BE2C (cell line): ENCODE measurements around the gene TNFRSF12A.

ENCODE experiments used
- DNase-seq: peaks from one replicate; pipeline ENCODE4 v3.0.0-alpha.2; 2020
- H3K27me3 ChIP-seq: fragments of 250-450 bp; sonication (Bioruptor Pico); 2 replicates; pipeline ENCODE4 v1.5.1; 2020; ENCODE audit warnings: mild to moderate bottlenecking
- H3K36me3 ChIP-seq: fragments of 250-450 bp; sonication (Bioruptor Pico); 2 replicates; pipeline ENCODE4 v1.5.1; 2020; ENCODE audit warnings: mild to moderate bottlenecking
- H3K4me1 ChIP-seq: fragments of 250-450 bp; sonication (Bioruptor Pico); 2 replicates; pipeline ENCODE4 v1.5.1; 2020
- H3K4me3 ChIP-seq: 2 replicates; pipeline ENCODE4 v1.5.1; 2011; ENCODE audit warnings: low read depth, low read length
- H3K9me3 ChIP-seq: fragments of 250-450 bp; sonication (Bioruptor Pico); 2 replicates; pipeline ENCODE4 v1.5.1; 2020
- TF ChIP-seq, protein P1 (sequence below): IDR thresholded peaks from 2 replicates; pipeline ENCODE4 v1.5.1; 2012; ENCODE audit warnings: mild to moderate bottlenecking, low read depth, low read length

The TNFRSF12A gene

DNA sequence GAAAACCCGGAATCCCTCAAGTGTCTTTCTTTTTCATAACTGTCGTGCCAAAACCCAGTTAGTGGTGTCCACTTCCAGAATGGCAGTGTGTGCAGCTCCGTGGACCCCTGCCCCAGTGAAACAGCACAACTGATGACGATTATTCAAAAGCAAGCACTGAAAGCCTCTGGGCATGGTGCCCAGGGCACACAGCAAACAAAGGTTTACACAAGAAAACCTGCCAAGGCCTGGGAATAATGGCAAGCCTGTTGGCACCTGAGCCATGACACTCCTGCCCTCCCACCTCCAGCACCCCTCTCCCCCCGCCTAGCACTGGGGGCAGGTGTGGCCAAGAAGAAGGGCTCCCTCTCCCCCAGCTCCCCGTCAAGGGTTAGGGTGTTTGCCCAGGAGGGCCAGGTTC, 42.7 kb upstream of the TNFRSF12A start:
- DNase-seq = no peak
- Histone ChIP-seq H3K4me1 (peaks cover 15% of the 10 kb centered on the region), H3K27me3 (no peaks in the 10 kb centered on the region), H3K36me3 (peaks cover 59% of the 10 kb centered on the region), H3K9me3 (no peaks in the 10 kb centered on the region), H3K4me3 (no peak overlapping the region)
- TF ChIP-seq, protein P1, sequence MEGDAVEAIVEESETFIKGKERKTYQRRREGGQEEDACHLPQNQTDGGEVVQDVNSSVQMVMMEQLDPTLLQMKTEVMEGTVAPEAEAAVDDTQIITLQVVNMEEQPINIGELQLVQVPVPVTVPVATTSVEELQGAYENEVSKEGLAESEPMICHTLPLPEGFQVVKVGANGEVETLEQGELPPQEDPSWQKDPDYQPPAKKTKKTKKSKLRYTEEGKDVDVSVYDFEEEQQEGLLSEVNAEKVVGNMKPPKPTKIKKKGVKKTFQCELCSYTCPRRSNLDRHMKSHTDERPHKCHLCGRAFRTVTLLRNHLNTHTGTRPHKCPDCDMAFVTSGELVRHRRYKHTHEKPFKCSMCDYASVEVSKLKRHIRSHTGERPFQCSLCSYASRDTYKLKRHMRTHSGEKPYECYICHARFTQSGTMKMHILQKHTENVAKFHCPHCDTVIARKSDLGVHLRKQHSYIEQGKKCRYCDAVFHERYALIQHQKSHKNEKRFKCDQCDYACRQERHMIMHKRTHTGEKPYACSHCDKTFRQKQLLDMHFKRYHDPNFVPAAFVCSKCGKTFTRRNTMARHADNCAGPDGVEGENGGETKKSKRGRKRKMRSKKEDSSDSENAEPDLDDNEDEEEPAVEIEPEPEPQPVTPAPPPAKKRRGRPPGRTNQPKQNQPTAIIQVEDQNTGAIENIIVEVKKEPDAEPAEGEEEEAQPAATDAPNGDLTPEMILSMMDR = no peak

DNA sequence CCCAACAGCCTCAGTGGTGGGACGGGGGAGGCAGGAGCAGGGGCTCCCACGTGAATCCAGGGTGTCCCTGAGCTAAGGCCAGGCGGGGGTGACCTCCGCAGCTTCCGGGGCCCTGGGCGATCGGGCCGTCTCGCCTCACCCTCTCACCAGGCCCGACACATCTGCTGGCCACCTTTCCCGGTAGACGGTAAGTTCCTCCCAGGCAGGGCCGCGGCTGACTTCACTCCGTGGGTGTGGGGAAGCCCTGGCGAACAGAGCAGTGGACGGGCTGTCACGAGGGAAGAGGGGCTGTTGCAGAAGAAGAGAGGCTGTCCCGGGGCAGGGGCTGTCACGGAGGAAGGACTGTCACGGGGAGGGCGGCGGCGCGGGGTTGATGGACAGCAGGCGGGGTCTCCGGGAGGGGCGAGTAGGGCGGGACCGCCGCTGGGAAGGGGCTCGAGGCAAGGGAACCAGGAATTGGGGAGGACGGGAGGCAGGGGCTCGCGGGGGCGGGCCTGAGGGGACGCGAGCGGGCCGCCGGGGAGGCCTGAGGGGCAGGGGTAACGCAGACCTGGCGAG, 40.4 kb upstream of the TNFRSF12A start:
- peak overlapping the region; percentile 75 for H3K4me3 ChIP-seq
- DNase-seq = peak; percentile 53
- TF ChIP-seq, protein P1 = no peak
- no peaks in the 10 kb centered on the region for H3K9me3 ChIP-seq
- H3K4me1 ChIP-seq = peaks cover 3% of the 10 kb centered on the region
- no peaks in the 10 kb centered on the region for H3K27me3 ChIP-seq
- peaks cover 36% of the 10 kb centered on the region for H3K36me3 ChIP-seq

DNA sequence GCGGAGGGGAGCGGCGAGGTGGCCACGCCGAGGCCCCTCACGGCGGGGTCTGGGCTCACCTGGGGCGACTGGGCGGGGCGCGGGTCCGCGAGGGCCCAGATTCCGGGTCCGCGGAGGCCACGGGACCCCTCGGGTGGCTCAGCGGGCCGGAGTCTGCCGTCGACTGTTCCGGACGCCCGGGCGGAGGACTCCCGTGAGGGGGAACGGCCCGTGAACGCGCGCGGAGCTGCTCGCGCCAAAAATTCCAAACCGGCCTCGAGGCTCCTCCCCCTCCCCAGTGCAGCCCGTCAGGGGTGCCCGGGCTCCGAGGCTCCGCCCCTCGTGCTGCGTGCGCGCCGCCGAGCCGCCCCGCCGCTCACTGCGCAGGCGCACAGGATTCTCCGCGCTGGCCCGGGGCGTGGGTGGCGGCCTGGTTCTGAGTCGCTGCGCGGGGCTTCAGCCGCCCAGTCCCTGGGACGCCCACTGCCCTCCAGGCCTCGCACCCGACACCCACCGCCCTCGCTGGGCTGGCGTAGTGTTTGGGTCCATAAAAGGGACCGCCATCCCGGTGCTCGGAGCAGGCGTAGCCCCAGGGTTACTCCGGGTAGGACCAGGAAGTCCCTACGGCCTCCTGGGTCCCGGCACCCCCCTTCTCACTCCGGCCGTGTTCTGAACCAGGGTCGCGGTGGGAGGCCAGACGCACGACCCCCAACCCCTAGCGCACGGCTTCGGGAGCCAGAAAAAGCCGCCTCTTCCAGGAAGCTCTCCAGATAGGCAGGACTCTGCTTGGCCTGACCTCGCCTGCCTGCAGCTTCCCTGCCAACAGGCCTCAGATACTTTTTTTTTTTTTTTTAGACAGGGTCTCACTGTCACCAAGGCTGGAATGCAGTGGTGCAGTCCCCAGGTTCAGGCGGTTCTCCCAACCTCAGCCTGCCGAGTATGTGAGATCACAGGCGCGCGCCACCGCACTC, 39.7 kb upstream of the TNFRSF12A start, which contains the start of gene PKMYT1:
PKMYT1 (minus strand) TSS at position 220 of the 950 bp plus-strand sequence. CDS start 789 bp downstream, outside the sequence.
- H3K4me3 ChIP-seq = peak within 1 kb of the TSS; percentile 75
- DNase-seq = peak; percentile 95
- TF ChIP-seq, protein P1 = no peak
- H3K27me3 ChIP-seq = no peaks in the 10 kb centered on the region
- peaks cover 3% of the 10 kb centered on the region for H3K4me1 ChIP-seq
- H3K36me3 ChIP-seq = peaks cover 28% of the 10 kb centered on the region
- no peaks in the 10 kb centered on the region for H3K9me3 ChIP-seq

DNA sequence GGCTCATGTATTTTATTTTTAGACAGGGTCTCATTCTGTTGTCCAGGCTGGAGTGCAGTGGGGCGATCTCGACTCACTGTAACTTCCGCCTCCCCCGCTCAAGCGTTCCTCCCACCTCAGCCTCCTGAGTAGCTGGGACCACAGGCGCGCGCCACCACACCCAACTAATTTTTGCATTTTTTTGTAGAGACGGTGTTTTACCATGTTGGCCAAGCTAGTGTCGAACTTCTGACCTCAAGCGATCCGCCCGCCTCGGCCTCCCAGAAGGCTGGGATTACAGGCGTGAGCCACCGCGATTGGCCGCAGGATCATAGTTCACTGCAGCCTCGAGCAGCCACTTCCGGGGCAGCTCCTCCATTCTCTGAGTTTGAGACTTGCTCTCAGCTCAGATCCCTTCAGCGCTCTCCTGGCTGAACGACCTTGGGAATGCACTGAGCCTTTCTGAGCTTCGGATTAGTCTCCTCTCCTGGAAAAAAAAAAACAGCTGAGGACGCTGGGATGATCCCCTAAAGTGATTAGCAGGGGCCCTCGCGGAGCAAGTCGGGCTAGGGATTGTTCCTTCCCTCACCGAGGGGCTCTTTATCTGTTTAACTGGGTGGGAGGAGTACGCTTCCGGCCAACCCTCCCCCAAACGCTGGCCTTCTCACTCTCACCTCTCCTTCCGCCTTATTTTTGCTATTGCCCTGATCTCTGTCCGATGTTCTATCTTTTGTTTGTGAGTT, 38.8 kb upstream of the TNFRSF12A start:
- peaks cover 3% of the 10 kb centered on the region for H3K4me1 ChIP-seq
- no peak overlapping the region for H3K4me3 ChIP-seq
- no peaks in the 10 kb centered on the region for H3K9me3 ChIP-seq
- H3K27me3 ChIP-seq = no peaks in the 10 kb centered on the region
- TF ChIP-seq, protein P1 = no peak
- peaks cover 20% of the 10 kb centered on the region for H3K36me3 ChIP-seq
- DNase-seq = no peak

DNA sequence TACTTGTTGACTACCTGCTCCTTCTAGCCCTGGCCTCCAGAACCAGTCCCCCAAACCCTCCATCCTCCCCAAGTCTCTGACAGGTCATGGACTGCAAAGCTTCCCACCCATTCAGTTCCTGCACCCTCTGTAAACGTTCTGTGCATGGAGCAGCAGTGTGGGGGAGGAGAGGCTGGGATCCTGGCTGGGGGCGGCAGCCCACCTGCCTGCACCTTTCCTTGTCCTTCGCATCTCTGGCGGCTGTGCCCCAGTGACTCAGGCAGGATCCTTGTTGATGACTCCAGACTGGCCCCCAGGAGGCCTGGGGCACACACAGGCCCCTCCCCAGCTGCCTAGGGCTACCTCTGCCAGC, 38.3 kb upstream of the TNFRSF12A start:
- no peak overlapping the region for H3K4me3 ChIP-seq
- peaks cover 3% of the 10 kb centered on the region for H3K4me1 ChIP-seq
- no peaks in the 10 kb centered on the region for H3K27me3 ChIP-seq
- TF ChIP-seq, protein P1 = no peak
- H3K36me3 ChIP-seq = peaks cover 14% of the 10 kb centered on the region
- DNase-seq = no peak
- H3K9me3 ChIP-seq = no peaks in the 10 kb centered on the region
